Epithelial cell of proximal tubule (primary cell): ENCODE measurements around the gene RAPGEFL1. TPM values are rescaled to one million over a fixed set of nuclear protein-coding genes. Genes with fewer than 3 reads are reported as not detected.

Experiments used
- DNase-seq: peaks from one replicate; pipeline ENCODE4 v3.0.0-alpha.2; 2011; ENCODE audit warnings: low read depth
- H3K4me3 ChIP-seq: 2 replicates; pipeline ENCODE4 v1.5.1; 2011; ENCODE audit warnings: low read depth, mild to moderate bottlenecking, low read length
- total RNA-seq: library from RNA; depleted of rRNA; stranded (reverse); fragments of >200 nt; gene quantifications from 2 replicates; pipeline ENCODE4 v1.2.3, GENCODE V29; 2015
- TF ChIP-seq, protein P1 (sequence below): conservative IDR thresholded peaks from 2 replicates; pipeline ENCODE4 v1.5.1; 2012; ENCODE audit warnings: low read depth, mild to moderate bottlenecking, low read length

Gene RAPGEFL1
- total RNA-seq, 1 donor from 2014 or later = 2.8 TPM

DNA sequence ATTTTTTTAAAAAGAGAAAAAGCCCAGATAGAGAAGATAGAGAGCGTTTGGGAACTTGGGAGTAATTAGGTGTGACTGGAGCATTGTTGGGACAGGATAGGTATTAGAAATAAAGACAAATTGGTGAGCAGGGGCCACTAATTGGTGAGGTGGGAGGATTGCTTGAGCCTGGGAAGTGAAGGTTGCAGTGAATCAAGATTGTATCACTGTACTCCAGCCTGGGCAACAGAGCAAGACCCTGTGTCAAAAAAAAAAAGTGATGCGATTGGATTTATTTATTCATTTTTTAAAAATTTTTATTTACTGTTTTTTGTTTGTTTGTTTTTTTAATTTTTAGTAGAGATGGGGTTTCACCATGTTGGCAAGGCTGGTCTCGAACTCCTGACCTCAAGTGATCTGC is 31.8 kb upstream of the RAPGEFL1 start:
- no peak for DNase-seq
- TF ChIP-seq, protein P1, sequence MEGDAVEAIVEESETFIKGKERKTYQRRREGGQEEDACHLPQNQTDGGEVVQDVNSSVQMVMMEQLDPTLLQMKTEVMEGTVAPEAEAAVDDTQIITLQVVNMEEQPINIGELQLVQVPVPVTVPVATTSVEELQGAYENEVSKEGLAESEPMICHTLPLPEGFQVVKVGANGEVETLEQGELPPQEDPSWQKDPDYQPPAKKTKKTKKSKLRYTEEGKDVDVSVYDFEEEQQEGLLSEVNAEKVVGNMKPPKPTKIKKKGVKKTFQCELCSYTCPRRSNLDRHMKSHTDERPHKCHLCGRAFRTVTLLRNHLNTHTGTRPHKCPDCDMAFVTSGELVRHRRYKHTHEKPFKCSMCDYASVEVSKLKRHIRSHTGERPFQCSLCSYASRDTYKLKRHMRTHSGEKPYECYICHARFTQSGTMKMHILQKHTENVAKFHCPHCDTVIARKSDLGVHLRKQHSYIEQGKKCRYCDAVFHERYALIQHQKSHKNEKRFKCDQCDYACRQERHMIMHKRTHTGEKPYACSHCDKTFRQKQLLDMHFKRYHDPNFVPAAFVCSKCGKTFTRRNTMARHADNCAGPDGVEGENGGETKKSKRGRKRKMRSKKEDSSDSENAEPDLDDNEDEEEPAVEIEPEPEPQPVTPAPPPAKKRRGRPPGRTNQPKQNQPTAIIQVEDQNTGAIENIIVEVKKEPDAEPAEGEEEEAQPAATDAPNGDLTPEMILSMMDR = no peak

DNA sequence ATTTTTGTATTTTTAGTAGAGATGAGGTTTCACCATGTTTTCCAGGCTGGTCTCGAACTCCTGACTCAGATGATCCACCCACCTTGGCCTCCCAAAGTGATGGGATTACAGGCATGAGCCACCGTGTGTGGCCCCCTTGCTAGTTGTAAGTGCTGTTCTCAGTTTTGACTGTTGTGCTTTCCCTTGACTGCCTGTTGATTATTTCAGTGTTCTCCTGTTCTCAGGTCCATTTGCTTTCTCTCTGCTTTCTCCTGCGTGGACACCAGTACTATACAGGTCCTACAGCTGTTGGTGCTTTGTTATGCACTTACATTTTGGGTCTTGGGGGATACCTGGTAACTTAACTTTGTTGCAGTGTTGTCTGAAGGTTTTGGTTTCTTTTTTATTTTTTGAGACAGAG is 28.7 kb upstream of the RAPGEFL1 start:
- DNase-seq = no peak
- TF ChIP-seq, protein P1 = no peak
- H3K4me3 ChIP-seq = no peak overlapping the region

More for the DNA sequence above, 31.8 kb upstream of the RAPGEFL1 start:
- H3K4me3 ChIP-seq = no peak overlapping the region

DNA sequence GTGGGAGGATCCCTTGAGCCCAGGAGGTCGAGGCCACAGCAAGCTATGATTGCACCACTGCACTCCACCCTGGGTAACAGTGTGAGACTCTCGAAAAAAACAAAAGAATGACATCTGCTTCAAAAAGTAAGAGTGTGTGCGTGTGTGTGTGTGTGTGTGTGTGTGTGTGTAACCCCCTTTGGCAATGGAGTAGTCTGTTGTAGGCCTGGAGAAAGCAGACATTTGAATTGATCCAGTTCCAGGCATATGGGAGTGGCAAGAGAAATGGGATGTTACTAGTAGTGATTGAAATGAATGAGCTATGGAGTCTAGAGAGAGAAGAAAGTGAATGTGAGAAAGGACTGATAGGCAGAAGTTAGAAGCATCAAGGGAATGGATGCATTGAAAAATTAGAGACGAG is 27.0 kb upstream of the RAPGEFL1 start:
- no peak for DNase-seq
- TF ChIP-seq, protein P1 = no peak
- no peak overlapping the region for H3K4me3 ChIP-seq

DNA sequence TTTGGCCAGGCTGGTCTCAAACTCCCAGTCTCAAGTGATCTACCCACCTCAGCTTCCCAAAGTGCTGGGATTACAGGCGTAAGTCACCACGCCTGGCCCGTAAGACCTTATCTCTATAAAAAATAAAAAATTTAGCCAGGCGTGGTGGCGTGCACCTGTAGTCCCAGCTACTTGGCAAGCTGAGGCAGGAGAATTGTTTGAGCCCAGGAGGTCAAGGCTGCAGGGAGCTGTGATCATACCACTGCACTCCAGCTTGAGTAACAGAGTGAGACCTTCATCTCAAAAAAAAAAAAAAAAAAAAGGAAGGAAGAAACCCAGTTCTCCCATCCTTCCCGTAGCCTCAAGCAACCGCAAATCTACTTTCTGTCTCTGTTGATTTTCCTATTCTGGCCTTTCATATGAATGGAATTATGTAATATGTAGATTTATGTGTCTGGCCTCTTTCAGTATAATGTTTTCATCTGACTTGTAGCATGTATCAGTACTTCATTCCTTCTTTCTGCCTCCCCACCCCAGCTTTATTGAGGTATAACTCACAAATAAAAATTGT is 25.8 kb upstream of the RAPGEFL1 start:
- DNase-seq = no peak
- H3K4me3 ChIP-seq = no peak overlapping the region
- TF ChIP-seq, protein P1 = no peak

DNA sequence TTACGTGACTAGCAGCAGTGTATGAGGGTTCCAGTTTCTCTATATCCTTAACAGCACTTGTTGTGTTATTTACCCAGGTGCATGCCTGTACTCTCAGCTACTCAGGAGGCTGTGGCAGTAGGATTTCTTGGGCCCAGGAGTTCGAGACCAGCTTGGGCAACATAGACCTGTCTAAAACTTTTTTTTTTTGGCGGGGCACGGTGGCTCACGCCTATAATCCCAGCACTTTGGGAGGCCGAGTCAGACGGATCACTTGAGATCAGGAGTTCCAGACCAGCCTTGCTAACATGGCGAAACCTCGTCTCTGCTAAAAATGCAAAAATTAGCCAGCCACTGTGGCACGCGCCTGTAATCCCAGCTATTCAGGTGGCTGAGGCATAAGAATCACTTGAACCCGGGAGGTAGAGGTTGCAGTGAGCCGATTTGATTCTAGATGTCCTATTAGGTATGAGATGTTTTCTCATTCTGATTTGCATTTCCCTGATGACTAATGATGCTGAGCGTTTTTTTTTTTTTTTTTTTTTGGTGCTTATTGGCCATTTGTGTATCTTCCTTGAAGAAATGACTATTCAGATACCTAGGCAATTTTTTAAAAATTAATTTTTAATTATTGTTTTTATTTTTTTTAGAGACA is 23.6 kb upstream of the RAPGEFL1 start:
- TF ChIP-seq, protein P1 = no peak
- no peak overlapping the region for H3K4me3 ChIP-seq
- no peak for DNase-seq

DNA sequence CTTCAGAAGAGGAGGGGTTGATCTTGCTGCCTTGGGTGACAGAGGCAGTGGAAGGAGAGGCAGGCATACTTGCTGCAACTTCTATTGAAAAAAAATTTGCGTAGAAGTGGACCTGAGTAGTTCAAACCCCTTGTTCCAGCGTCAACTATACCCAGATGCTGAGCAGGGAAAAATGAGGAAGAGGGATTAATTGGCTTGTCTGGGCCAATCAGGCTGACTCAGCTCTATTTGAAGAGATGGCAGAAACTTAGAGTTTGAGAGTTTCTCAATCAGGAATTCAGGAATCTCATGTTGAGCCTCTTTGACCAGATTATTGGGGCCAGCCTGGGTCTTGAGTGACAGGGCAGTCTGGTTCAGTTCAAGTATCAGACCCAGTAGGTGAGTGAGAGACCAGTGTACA is 19.3 kb upstream of the RAPGEFL1 start:
- TF ChIP-seq, protein P1 = no peak
- DNase-seq = no peak
- H3K4me3 ChIP-seq = no peak overlapping the region
